Measurements from ENCODE around the gene ZBTB43.

The ZBTB43 gene

GRCh38 chr9:126854734-126855133, 49.9 kb downstream of the ZBTB43 start:
- Histone ChIP-seq H2BK15ac (ENCODE audit: low read length) (no peak overlapping the region), H3K79me1 (ENCODE audit: low read depth, low read length) (no peaks in the 10 kb centered on the region), H3K4me1 (ENCODE audit: control insufficient read depth in 2 of 2, insufficient read depth in 1 of 2, low read depth in 1 of 2, low read length in 2 of 2) (peaks cover 0 to 4% of the 10 kb centered on the region in 2 donors), H3K14ac (ENCODE audit: low read length) (no peak overlapping the region), H2BK12ac (ENCODE audit: low read length) (no peak overlapping the region), H3K27ac (replicated peaks; ENCODE audit: low read length) (no peak overlapping the region), H3K4me2 (ENCODE audit: insufficient read depth, low read length, poor library complexity, severe bottlenecking) (no peak overlapping the region), H3K23ac (ENCODE audit: low read depth, low read length, poor library complexity) (no peak overlapping the region), H4K8ac (ENCODE audit: low read depth, low read length) (no peak overlapping the region), H3K4me3 (ENCODE audit: low read length in 2 of 2) (no peak overlapping the region), H3K36me3 (replicated peaks in 1 of 2; ENCODE audit: control insufficient read depth in 2 of 2, insufficient read depth in 2 of 2, low read length in 2 of 2) (no peaks in the 10 kb centered on the region), H3K9ac (ENCODE audit: low read depth, low read length, poor library complexity) (no peak overlapping the region), H4K91ac (ENCODE audit: low read depth, low read length, poor library complexity) (no peak overlapping the region), H3K9me3 (replicated peaks in 1 of 2; ENCODE audit: control insufficient read depth in 2 of 2, insufficient read depth in 1 of 2, low read depth in 1 of 2, low read length in 2 of 2) (no peaks in the 10 kb centered on the region), H3K4ac (ENCODE audit: low read length) (no peak overlapping the region), H2BK120ac (ENCODE audit: low read depth, low read length) (no peak overlapping the region), H2BK5ac (ENCODE audit: low read length) (no peak overlapping the region), H3K18ac (ENCODE audit: low read length) (no peak overlapping the region), H3K27me3 (ENCODE audit: control insufficient read depth in 3 of 3, insufficient read depth in 3 of 3, low read depth in 1 of 3, low read length in 3 of 3) (peaks cover 0 to 36% (median 0%) of the 10 kb centered on the region in 3 experiments), H2AFZ (ENCODE audit: low read length) (no peak overlapping the region), H2AK5ac (ENCODE audit: low read depth, low read length) (no peak overlapping the region)
- DNase-seq (ENCODE audit: low spot score), result no peak
- WGBS, 2 donors (ENCODE audit: extremely low coverage in 2 of 2, insufficient read length in 2 of 2, insufficient replicate concordance in 1 of 2), result no CpG with 5 or more reads among the region's 7 CpGs

GRCh38 chr9:126856326-126856877, 51.6 kb downstream of the ZBTB43 start:
- no peaks in the 10 kb centered on the region for H3K36me3 ChIP-seq (replicated peaks in 1 of 2; ENCODE audit: control insufficient read depth in 2 of 2, insufficient read depth in 2 of 2, low read length in 2 of 2)
- H3K4me2 ChIP-seq (ENCODE audit: insufficient read depth, low read length, poor library complexity, severe bottlenecking), result no peak overlapping the region
- H3K23ac ChIP-seq (ENCODE audit: low read depth, low read length, poor library complexity), result no peak overlapping the region
- no CpG with 5 or more reads among the region's 6 CpGs for WGBS, 2 donors (ENCODE audit: extremely low coverage in 2 of 2, insufficient read length in 2 of 2, insufficient replicate concordance in 1 of 2)
- H3K27ac ChIP-seq (replicated peaks; ENCODE audit: low read length), result no peak overlapping the region
- H3K4me1 ChIP-seq (ENCODE audit: control insufficient read depth in 2 of 2, insufficient read depth in 1 of 2, low read depth in 1 of 2, low read length in 2 of 2), result peaks cover 0 to 4% of the 10 kb centered on the region in 2 donors
- H3K79me1 ChIP-seq (ENCODE audit: low read depth, low read length), result no peaks in the 10 kb centered on the region
- no peaks in the 10 kb centered on the region for H3K9me3 ChIP-seq (replicated peaks in 1 of 2; ENCODE audit: control insufficient read depth in 2 of 2, insufficient read depth in 1 of 2, low read depth in 1 of 2, low read length in 2 of 2)
- H4K91ac ChIP-seq (ENCODE audit: low read depth, low read length, poor library complexity), result no peak overlapping the region
- no peak overlapping the region for H3K4me3 ChIP-seq (ENCODE audit: low read length in 2 of 2)
- DNase-seq (ENCODE audit: low spot score), result no peak
- H2BK120ac ChIP-seq (ENCODE audit: low read depth, low read length), result no peak overlapping the region
- H3K27me3 ChIP-seq (ENCODE audit: control insufficient read depth in 3 of 3, insufficient read depth in 3 of 3, low read depth in 1 of 3, low read length in 3 of 3), result peaks cover 0 to 36% (median 0%) of the 10 kb centered on the region in 3 experiments
- H2AFZ ChIP-seq (ENCODE audit: low read length), result no peak overlapping the region
- no peak overlapping the region for H3K18ac ChIP-seq (ENCODE audit: low read length)
- no peak overlapping the region for H3K9ac ChIP-seq (ENCODE audit: low read depth, low read length, poor library complexity)
- no peak overlapping the region for H3K14ac ChIP-seq (ENCODE audit: low read length)
- H2AK5ac ChIP-seq (ENCODE audit: low read depth, low read length), result no peak overlapping the region
- H2BK12ac ChIP-seq (ENCODE audit: low read length), result no peak overlapping the region
- H2BK5ac ChIP-seq (ENCODE audit: low read length), result no peak overlapping the region
- no peak overlapping the region for H3K4ac ChIP-seq (ENCODE audit: low read length)
- H2BK15ac ChIP-seq (ENCODE audit: low read length), result no peak overlapping the region
- H4K8ac ChIP-seq (ENCODE audit: low read depth, low read length), result no peak overlapping the region

- Histone ChIP-seq H2BK120ac (ENCODE audit: low read depth, low read length) (no peak overlapping the region), H3K18ac (ENCODE audit: low read length) (no peak overlapping the region), H2AK5ac (ENCODE audit: low read depth, low read length) (no peak overlapping the region), H4K91ac (ENCODE audit: low read depth, low read length, poor library complexity) (no peak overlapping the region), H3K4me1 (ENCODE audit: control insufficient read depth in 2 of 2, insufficient read depth in 1 of 2, low read depth in 1 of 2, low read length in 2 of 2) (peaks cover 9 to 12% of the 10 kb centered on the region in 2 donors), H3K4me3 (ENCODE audit: low read length in 2 of 2) (no peak overlapping the region), H3K4me2 (ENCODE audit: insufficient read depth, low read length, poor library complexity, severe bottlenecking) (no peak overlapping the region), H3K27me3 (ENCODE audit: control insufficient read depth in 3 of 3, insufficient read depth in 3 of 3, low read depth in 1 of 3, low read length in 3 of 3) (peaks cover 0 to 36% (median 0%) of the 10 kb centered on the region in 3 experiments), H3K27ac (replicated peaks; ENCODE audit: low read length) (no peak overlapping the region), H3K14ac (ENCODE audit: low read length) (no peak overlapping the region), H3K9me3 (replicated peaks in 1 of 2; ENCODE audit: control insufficient read depth in 2 of 2, insufficient read depth in 1 of 2, low read depth in 1 of 2, low read length in 2 of 2) (no peaks in the 10 kb centered on the region), H2AFZ (ENCODE audit: low read length) (no peak overlapping the region), H2BK5ac (ENCODE audit: low read length) (no peak overlapping the region), H3K36me3 (replicated peaks in 1 of 2; ENCODE audit: control insufficient read depth in 2 of 2, insufficient read depth in 2 of 2, low read length in 2 of 2) (no peaks in the 10 kb centered on the region), H3K9ac (ENCODE audit: low read depth, low read length, poor library complexity) (no peak overlapping the region), H3K23ac (ENCODE audit: low read depth, low read length, poor library complexity) (no peak overlapping the region), H2BK12ac (ENCODE audit: low read length) (no peak overlapping the region), H3K79me1 (ENCODE audit: low read depth, low read length) (no peaks in the 10 kb centered on the region), H3K4ac (ENCODE audit: low read length) (no peak overlapping the region), H4K8ac (ENCODE audit: low read depth, low read length) (no peak overlapping the region), H2BK15ac (ENCODE audit: low read length) (no peak overlapping the region)
- no CpG with 5 or more reads among the region's 8 CpGs for WGBS, 2 donors (ENCODE audit: extremely low coverage in 2 of 2, insufficient read length in 2 of 2, insufficient replicate concordance in 1 of 2)
- DNase-seq (ENCODE audit: low spot score), result no peak
Measured at GRCh38 chr9:126857261-126857960, 52.6 kb downstream of the ZBTB43 start.

GRCh38 chr9:126859111-126859510, 54.3 kb downstream of the ZBTB43 start:
- no peak overlapping the region for H3K4me3 ChIP-seq (ENCODE audit: low read length in 2 of 2)
- no peak overlapping the region for H3K9ac ChIP-seq (ENCODE audit: low read depth, low read length, poor library complexity)
- H3K23ac ChIP-seq (ENCODE audit: low read depth, low read length, poor library complexity), result no peak overlapping the region
- H3K14ac ChIP-seq (ENCODE audit: low read length), result no peak overlapping the region
- H3K4me2 ChIP-seq (ENCODE audit: insufficient read depth, low read length, poor library complexity, severe bottlenecking), result no peak overlapping the region
- peaks cover 11% of the 10 kb centered on the region in 2 donors for H3K4me1 ChIP-seq (ENCODE audit: control insufficient read depth in 2 of 2, insufficient read depth in 1 of 2, low read depth in 1 of 2, low read length in 2 of 2)
- H4K8ac ChIP-seq (ENCODE audit: low read depth, low read length), result no peak overlapping the region
- H3K18ac ChIP-seq (ENCODE audit: low read length), result no peak overlapping the region
- H2BK5ac ChIP-seq (ENCODE audit: low read length), result no peak overlapping the region
- H3K4ac ChIP-seq (ENCODE audit: low read length), result no peak overlapping the region
- H3K36me3 ChIP-seq (replicated peaks in 1 of 2; ENCODE audit: control insufficient read depth in 2 of 2, insufficient read depth in 2 of 2, low read length in 2 of 2), result peaks cover 1 to 13% of the 10 kb centered on the region in 2 donors
- H3K27me3 ChIP-seq (ENCODE audit: control insufficient read depth in 3 of 3, insufficient read depth in 3 of 3, low read depth in 1 of 3, low read length in 3 of 3), result peaks cover 0 to 36% (median 0%) of the 10 kb centered on the region in 3 experiments
- no peak overlapping the region for H2BK12ac ChIP-seq (ENCODE audit: low read length)
- no peak overlapping the region for H4K91ac ChIP-seq (ENCODE audit: low read depth, low read length, poor library complexity)
- no peak overlapping the region for H2BK120ac ChIP-seq (ENCODE audit: low read depth, low read length)
- no peaks in the 10 kb centered on the region for H3K79me1 ChIP-seq (ENCODE audit: low read depth, low read length)
- no CpG with 5 or more reads among the region's 2 CpGs for WGBS, 2 donors (ENCODE audit: extremely low coverage in 2 of 2, insufficient read length in 2 of 2, insufficient replicate concordance in 1 of 2)
- H2AFZ ChIP-seq (ENCODE audit: low read length), result no peak overlapping the region
- no peak overlapping the region for H2BK15ac ChIP-seq (ENCODE audit: low read length)
- H3K27ac ChIP-seq (replicated peaks; ENCODE audit: low read length), result no peak overlapping the region
- no peaks in the 10 kb centered on the region for H3K9me3 ChIP-seq (replicated peaks in 1 of 2; ENCODE audit: control insufficient read depth in 2 of 2, insufficient read depth in 1 of 2, low read depth in 1 of 2, low read length in 2 of 2)
- no peak overlapping the region for H2AK5ac ChIP-seq (ENCODE audit: low read depth, low read length)
- DNase-seq (ENCODE audit: low spot score), result no peak
